Skeletal muscle satellite cell (primary cell): ENCODE measurements around the gene TMEM108.

ENCODE experiments used
- H3K27me3 ChIP-seq: 2 replicates; pipeline ENCODE4 v1.7.0; 2013; ENCODE audit warnings: low read length; ENCODE audit not compliant: control insufficient read depth, insufficient read depth
- H3K36me3 ChIP-seq: 2 replicates; pipeline ENCODE4 v1.7.0; 2013; ENCODE audit warnings: mild to moderate bottlenecking, control low read depth, low read length; ENCODE audit not compliant: insufficient read depth
- H3K4me1 ChIP-seq: 2 replicates; pipeline ENCODE4 v1.7.0; 2013; ENCODE audit warnings: low read length; ENCODE audit not compliant: control insufficient read depth, insufficient read depth
- H3K4me2 ChIP-seq: 2 replicates; pipeline ENCODE4 v1.7.0; 2013; ENCODE audit warnings: mild to moderate bottlenecking, low read length
- H3K4me3 ChIP-seq: 2 replicates; pipeline ENCODE4 v1.7.0; 2013; ENCODE audit warnings: low read length
- H3K9ac ChIP-seq: 2 replicates; pipeline ENCODE4 v1.7.0; 2013; ENCODE audit warnings: mild to moderate bottlenecking, low read depth, low read length, moderate library complexity
- H3K9me3 ChIP-seq: replicated peaks from 2 replicates; pipeline ENCODE4 v1.7.0; 2013; ENCODE audit warnings: mild to moderate bottlenecking, control low read depth, low read length

The TMEM108 gene

DNA sequence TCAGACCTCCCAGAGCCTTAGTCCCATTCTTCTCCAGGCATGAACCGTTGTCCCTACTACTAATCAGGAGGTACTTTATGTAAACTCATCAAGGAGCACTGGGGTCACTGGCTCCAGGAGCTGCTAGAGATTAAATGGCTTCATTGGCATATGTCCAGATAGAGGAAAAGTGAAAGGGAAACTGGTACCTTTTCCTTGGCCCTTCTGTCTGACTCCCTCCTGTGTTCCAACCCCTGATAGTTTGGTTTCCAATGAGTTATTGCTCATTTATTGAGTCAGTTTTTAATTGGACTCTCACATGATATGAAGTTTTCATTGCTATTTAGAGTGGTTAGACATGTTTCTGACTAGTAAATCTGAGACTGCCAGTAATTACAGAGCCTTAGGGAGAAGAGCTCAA is 231.2 kb downstream of the TMEM108 start:
- H3K4me3 ChIP-seq, result no peak overlapping the region
- no peaks in the 10 kb centered on the region for H3K36me3 ChIP-seq
- H3K9ac ChIP-seq, result no peak overlapping the region
- no peaks in the 10 kb centered on the region for H3K4me1 ChIP-seq
- H3K27me3 ChIP-seq, result no peaks in the 10 kb centered on the region
- H3K9me3 ChIP-seq, result no peaks in the 10 kb centered on the region
- no peak overlapping the region for H3K4me2 ChIP-seq

DNA sequence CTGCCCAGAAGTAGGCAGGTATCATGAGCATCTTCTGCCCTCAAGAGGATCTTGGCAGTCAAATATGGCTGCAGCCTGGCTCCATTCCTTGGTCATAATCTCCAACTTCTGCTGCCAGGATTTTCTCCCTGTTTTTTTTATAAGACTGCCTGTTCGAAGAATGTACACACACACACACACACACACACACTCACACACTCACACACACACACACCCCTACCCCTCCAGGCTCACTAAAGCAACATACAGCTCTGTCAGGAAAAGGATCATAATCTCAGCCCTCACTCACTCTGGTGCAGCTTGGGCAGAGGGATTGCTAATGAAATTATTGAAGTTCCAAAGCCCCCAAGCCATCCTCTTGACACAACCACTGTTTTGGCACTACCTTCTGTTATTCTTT is 232.4 kb downstream of the TMEM108 start:
- no peak overlapping the region for H3K4me2 ChIP-seq
- H3K4me1 ChIP-seq, result no peaks in the 10 kb centered on the region
- H3K9ac ChIP-seq, result no peak overlapping the region
- H3K36me3 ChIP-seq, result no peaks in the 10 kb centered on the region
- H3K9me3 ChIP-seq, result no peaks in the 10 kb centered on the region
- H3K27me3 ChIP-seq, result no peaks in the 10 kb centered on the region
- H3K4me3 ChIP-seq, result no peak overlapping the region

DNA sequence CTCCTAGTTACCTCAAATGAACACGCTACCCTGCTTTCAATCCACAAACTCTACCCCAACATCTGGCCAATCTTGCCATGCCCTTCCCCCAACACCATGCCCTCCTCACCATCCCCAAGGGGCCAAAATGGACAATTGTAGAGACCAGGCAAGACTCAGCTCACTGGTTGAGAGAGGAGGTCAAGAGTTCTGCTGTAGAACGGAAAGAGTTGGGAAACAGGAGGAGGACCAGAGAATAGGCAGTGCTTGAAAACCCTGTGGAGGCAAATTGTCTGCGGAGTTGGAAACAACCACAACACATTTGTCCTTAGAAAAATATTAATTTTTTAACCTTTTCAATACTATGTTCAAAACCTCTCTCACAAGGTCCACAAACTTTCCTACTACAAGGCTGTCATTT is 232.9 kb downstream of the TMEM108 start:
- no peak overlapping the region for H3K4me3 ChIP-seq
- H3K4me1 ChIP-seq, result no peaks in the 10 kb centered on the region
- no peaks in the 10 kb centered on the region for H3K27me3 ChIP-seq
- H3K4me2 ChIP-seq, result no peak overlapping the region
- H3K36me3 ChIP-seq, result no peaks in the 10 kb centered on the region
- H3K9ac ChIP-seq, result no peak overlapping the region
- no peaks in the 10 kb centered on the region for H3K9me3 ChIP-seq

DNA sequence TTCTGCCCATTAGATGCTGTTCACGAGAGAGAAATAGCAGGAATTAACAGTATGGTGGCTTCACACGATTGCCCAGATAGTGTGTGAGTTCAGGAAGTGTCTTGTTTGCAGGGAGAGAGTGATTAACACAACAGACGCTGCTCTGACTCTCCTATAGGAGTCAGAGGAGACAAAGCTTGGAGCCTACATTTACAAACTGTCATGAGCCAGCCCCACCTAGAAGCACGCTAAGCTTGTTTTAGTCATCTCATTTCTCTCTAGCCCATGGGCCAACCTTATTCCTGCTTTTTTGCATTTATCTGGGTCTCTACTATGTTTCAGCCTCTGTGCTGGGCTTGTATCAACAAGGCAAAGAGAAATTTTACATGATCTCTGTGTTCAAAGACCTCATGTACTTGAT is 233.3 kb downstream of the TMEM108 start:
- Histone ChIP-seq H3K4me3 (no peak overlapping the region), H3K9ac (no peak overlapping the region), H3K36me3 (no peaks in the 10 kb centered on the region), H3K9me3 (no peaks in the 10 kb centered on the region), H3K4me1 (no peaks in the 10 kb centered on the region), H3K27me3 (no peaks in the 10 kb centered on the region), H3K4me2 (no peak overlapping the region)

DNA sequence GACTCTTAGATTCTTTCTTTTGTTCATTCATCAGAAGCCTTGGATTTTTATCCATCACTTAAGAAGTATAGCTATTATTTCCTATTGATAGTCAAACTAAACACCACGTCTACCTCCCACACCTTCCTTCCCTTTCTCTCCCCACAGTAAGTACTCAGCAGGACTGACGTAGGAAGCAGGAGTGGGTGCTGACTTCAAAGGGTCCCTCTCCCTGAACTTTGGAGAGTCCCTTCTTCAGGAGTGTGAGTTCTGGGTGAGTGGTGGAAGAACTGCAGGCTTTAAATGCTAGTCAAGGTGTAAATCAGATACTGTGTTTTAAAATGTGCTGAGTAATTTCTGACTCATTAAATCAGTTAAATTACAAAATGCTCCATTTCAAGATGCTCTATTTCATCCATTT is 235.2 kb downstream of the TMEM108 start:
- H3K9ac ChIP-seq, result no peak overlapping the region
- peaks cover 9% of the 10 kb centered on the region for H3K4me1 ChIP-seq
- H3K4me3 ChIP-seq, result no peak overlapping the region
- no peaks in the 10 kb centered on the region for H3K9me3 ChIP-seq
- no peak overlapping the region for H3K4me2 ChIP-seq
- no peaks in the 10 kb centered on the region for H3K27me3 ChIP-seq
- H3K36me3 ChIP-seq, result no peaks in the 10 kb centered on the region

DNA sequence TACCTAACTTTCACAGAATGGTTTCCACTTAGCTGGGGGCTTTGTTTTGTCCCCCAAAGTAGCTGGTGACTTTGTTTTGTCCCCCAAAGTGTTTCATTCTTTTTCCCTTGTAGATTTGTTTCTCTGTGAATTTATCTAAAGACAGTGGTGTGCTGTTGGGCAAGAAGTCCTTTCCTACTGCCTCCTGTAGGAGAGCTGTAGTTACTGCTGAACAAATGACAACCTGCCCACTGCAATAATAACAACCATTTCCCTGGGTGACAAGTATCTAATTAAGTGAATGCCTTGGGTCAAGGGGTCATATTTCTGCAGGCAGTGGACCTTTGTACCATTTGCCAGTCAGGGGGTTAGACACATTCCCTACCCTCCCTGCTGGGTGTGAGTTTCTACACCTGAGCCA is 236.3 kb downstream of the TMEM108 start:
- H3K4me3 ChIP-seq, result no peak overlapping the region
- no peaks in the 10 kb centered on the region for H3K9me3 ChIP-seq
- H3K9ac ChIP-seq, result no peak overlapping the region
- H3K36me3 ChIP-seq, result no peaks in the 10 kb centered on the region
- no peaks in the 10 kb centered on the region for H3K27me3 ChIP-seq
- H3K4me1 ChIP-seq, result peaks cover 10% of the 10 kb centered on the region
- H3K4me2 ChIP-seq, result no peak overlapping the region

DNA sequence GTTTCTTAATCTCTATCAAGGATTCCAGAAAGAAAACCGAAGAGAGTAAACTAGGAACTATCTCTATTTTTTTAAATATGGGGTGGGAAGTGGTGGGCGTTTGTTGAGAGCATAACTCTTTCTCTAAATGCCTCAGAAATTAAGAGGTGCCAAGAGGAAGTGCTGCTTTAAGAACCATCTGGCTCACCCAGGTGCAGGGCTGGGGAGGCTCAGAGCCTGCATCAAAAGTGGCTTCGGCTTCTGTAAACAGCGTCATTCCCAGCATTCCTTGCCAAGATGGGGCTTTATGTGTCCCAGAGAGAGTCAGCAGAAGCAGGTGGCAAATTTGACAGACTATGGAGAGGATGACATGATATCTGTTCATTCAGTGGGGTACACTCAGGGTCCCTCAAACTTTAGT is 238.4 kb downstream of the TMEM108 start:
- H3K27me3 ChIP-seq, result no peaks in the 10 kb centered on the region
- peaks cover 10% of the 10 kb centered on the region for H3K4me1 ChIP-seq
- H3K36me3 ChIP-seq, result no peaks in the 10 kb centered on the region
- H3K9ac ChIP-seq, result no peak overlapping the region
- H3K4me3 ChIP-seq, result no peak overlapping the region
- H3K9me3 ChIP-seq, result no peaks in the 10 kb centered on the region
- no peak overlapping the region for H3K4me2 ChIP-seq

DNA sequence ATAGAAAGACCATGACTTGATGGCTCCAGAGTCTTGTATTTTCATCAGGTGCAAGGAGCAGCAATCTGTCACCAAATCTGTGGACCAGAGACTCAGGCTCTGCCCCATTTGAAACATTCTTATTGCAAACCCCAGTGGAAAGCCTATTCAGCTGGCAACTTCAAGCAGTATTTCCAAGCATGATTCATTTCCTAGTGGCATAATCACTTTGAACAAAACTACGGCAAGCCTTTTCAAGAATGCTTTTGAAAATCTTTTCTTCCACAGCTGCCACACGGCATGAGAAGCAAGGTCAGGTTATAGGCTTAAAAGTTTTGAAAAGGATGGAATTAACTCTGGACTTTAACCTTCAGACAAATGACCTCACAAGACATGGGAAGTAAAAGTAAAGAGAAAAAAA is 239.6 kb downstream of the TMEM108 start:
- no peaks in the 10 kb centered on the region for H3K9me3 ChIP-seq
- no peak overlapping the region for H3K4me3 ChIP-seq
- peak overlapping the region; percentile 21 for H3K4me2 ChIP-seq
- H3K9ac ChIP-seq, result no peak overlapping the region
- no peaks in the 10 kb centered on the region for H3K36me3 ChIP-seq
- no peaks in the 10 kb centered on the region for H3K27me3 ChIP-seq
- peaks cover 10% of the 10 kb centered on the region for H3K4me1 ChIP-seq

DNA sequence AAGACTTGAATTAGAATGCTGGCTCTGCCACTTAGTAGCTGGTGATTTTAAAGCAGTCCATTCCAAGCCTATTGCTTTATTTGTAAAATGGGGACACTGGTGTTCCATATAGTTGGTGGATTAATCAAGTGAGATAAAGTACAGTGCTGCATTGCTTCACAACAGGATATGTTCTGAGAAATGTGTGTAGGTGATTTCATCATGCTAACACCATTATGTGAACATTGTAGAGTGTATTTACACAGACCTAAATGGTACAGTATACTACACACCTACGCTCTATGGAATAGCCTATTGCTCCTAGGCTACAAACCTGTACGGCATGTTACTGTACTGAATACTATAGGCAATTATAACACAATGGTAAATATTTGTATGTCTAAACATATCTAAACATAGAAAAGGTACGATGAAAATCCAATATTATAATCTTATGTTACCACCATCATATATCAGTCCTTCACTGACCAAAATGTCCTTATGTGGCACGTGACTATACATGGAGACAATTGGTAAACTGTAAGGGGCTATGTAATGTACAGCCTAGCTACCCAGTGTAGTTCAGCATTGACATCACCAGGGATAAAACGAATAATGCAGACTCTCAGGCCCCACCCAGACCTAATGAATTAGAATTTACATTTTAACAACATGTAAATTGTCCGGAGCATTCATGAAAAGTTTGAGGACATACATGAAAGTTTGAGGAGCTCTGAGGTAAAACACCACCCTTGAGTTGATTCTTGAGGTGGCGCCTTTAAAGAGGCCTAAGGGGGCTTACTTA is 240.3 kb downstream of the TMEM108 start:
- Histone ChIP-seq H3K36me3 (no peaks in the 10 kb centered on the region), H3K27me3 (no peaks in the 10 kb centered on the region), H3K4me3 (no peak overlapping the region), H3K4me1 (peaks cover 10% of the 10 kb centered on the region), H3K4me2 (peak overlapping the region; percentile 21), H3K9me3 (no peaks in the 10 kb centered on the region), H3K9ac (no peak overlapping the region)

DNA sequence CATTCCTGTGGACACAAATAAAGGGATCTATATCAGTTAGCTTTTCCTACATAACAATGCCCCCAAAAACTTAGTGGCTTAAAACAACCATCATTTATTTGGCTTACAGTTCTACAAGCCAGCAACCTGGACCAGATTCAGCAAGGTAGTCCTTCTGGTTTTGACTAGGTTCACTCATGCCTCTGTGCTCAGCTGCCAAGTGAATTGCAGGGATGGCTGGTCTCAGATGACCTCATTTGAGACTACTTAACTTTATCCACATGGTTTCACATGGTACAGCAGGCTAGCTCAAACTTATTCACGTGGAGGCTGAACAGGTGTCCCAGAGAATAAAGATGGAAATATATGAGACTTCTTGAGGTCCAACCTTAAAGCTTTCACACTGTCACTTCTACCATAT is 242.4 kb downstream of the TMEM108 start:
- Histone ChIP-seq H3K4me3 (no peak overlapping the region), H3K4me1 (peaks cover 10% of the 10 kb centered on the region), H3K36me3 (no peaks in the 10 kb centered on the region), H3K9me3 (no peaks in the 10 kb centered on the region), H3K4me2 (no peak overlapping the region), H3K27me3 (no peaks in the 10 kb centered on the region), H3K9ac (no peak overlapping the region)

DNA sequence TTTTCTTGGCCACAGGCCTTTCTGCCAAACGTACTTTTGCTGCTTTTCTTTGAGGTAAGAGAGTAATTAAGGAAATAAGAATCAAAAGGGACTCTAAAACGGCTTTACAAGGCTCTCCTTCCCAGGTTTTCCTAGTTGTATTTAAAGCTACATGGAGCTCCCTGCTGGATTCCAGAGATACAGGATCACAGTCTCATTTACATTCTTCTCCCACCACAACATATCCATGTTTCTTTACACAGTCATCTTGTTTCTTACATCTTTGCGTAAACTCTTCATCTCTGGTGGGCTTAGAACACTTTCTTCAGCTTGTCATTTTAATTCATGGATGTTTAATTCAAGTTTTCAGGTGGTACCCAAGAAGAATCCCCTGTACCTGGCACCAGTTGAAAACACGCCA is 244.0 kb downstream of the TMEM108 start:
- peaks cover 10% of the 10 kb centered on the region for H3K4me1 ChIP-seq
- no peak overlapping the region for H3K4me3 ChIP-seq
- no peak overlapping the region for H3K9ac ChIP-seq
- no peaks in the 10 kb centered on the region for H3K27me3 ChIP-seq
- no peaks in the 10 kb centered on the region for H3K9me3 ChIP-seq
- H3K36me3 ChIP-seq, result no peaks in the 10 kb centered on the region
- H3K4me2 ChIP-seq, result no peak overlapping the region
